Forelimb muscle (tissue), 1 donor: ENCODE data around the gene FUT6. TPM values are rescaled to one million over a fixed set of nuclear protein-coding genes. Genes with fewer than 3 reads are reported as not detected.
"Not testable (repeated sequence)": the region's sequence is repeated elsewhere in the genome, so short reads cannot be mapped to it uniquely, and the experiment has no call there.

Experiments used
- DNase-seq: peaks from one replicate; pipeline ENCODE4 v3.0.0-alpha.2; 2013; ENCODE audit warnings: low read depth
- polyA plus RNA-seq: library from polyadenylated mRNA; unstranded; fragments of 120-200 nt; gene quantifications from one replicate; pipeline ENCODE4 v1.2.1, GENCODE V29; 2013; ENCODE audit not compliant: insufficient read length

FUT6 gene
- polyA plus RNA-seq, 1 donor: not detected

- no peak for DNase-seq
Observed at GRCh38 chr19:5785423-5785822, 54.1 kb downstream of the FUT6 start.

- DNase-seq: no peak
Observed at GRCh38 chr19:5784581-5785147, 54.8 kb downstream of the FUT6 start, which contains the start of gene PRR22. Gene PRR22 (minus strand): TSS chr19:5784746. CDS start chr19:5784660, 86 bp downstream.

GRCh38 chr19:5782945-5783919 lies 56.3 kb downstream of the FUT6 start:
- no peak for DNase-seq

- DNase-seq: no peak
Observed at GRCh38 chr19:5782322-5782721, 57.2 kb downstream of the FUT6 start.

GRCh38 chr19:5780916-5781315 lies 58.6 kb downstream of the FUT6 start:
- DNase-seq: not testable (repeated sequence)

Other genes with a start within 250 kb of the FUT6 start
- gene SAFB2, start 216.9 kb downstream of the FUT6 start, polyA plus RNA-seq: 46.4 TPM
- 92.1 TPM for gene SAFB, start 216.6 kb downstream of the FUT6 start, polyA plus RNA-seq
- gene MICOS13, start 159.2 kb downstream of the FUT6 start, polyA plus RNA-seq: 93.6 TPM
- gene HSD11B1L, start 158.7 kb downstream of the FUT6 start, polyA plus RNA-seq: 4.9 TPM
- 1,428 TPM for gene RPL36, start 149.4 kb downstream of the FUT6 start, polyA plus RNA-seq
- gene LONP1, start 119.6 kb downstream of the FUT6 start, polyA plus RNA-seq: 44.6 TPM
- not detected for gene CATSPERD, start 119.1 kb downstream of the FUT6 start, polyA plus RNA-seq
- gene PRR22, start 55.0 kb downstream of the FUT6 start, polyA plus RNA-seq: 2.2 TPM
- gene DUS3L, start 48.5 kb downstream of the FUT6 start, polyA plus RNA-seq: 24.5 TPM
- 0.37 TPM for gene NRTN, start 34.6 kb downstream of the FUT6 start, polyA plus RNA-seq
- 0.25 TPM for gene FUT3, start 11.7 kb upstream of the FUT6 start, polyA plus RNA-seq
- gene FUT5, start 30.8 kb upstream of the FUT6 start, polyA plus RNA-seq: not detected
- 191 TPM for gene NDUFA11, start 64.1 kb upstream of the FUT6 start, polyA plus RNA-seq
- 4.3 TPM for gene VMAC, start 65.2 kb upstream of the FUT6 start, polyA plus RNA-seq
- gene CAPS, start 74.6 kb upstream of the FUT6 start, polyA plus RNA-seq: 6.3 TPM
- 45.6 TPM for gene RANBP3, start 138.4 kb upstream of the FUT6 start, polyA plus RNA-seq